Measurements from ENCODE around the gene TOR4A.

Gene TOR4A

GRCh38 chr9:137277329-137278041 lies at the start of gene TOR4A:
Gene TOR4A (plus strand): TSS chr9:137277726. CDS start chr9:137278690, 964 bp downstream.
- no peak for DNase-seq (ENCODE audit: low read depth)

- no peak for DNase-seq (ENCODE audit: low read depth)
Observed at GRCh38 chr9:137227853-137228505, 49.5 kb upstream of the TOR4A start.

GRCh38 chr9:137228506-137228967 lies 49.0 kb upstream of the TOR4A start:
- no peak for DNase-seq (ENCODE audit: low read depth)

- no peak for DNase-seq (ENCODE audit: low read depth)
Observed at GRCh38 chr9:137228968-137229896, 48.3 kb upstream of the TOR4A start.

- no peak for DNase-seq (ENCODE audit: low read depth)
Observed at GRCh38 chr9:137229903-137230704, 47.4 kb upstream of the TOR4A start.

- DNase-seq (ENCODE audit: low read depth), result no peak
Observed at GRCh38 chr9:137230705-137231371, 46.7 kb upstream of the TOR4A start, which contains the start of gene SLC34A3. Gene SLC34A3 (plus strand): TSS chr9:137230901. CDS start chr9:137231703, 802 bp downstream.

- no peak for DNase-seq (ENCODE audit: low read depth)
Observed at GRCh38 chr9:137231372-137232039, 46.0 kb upstream of the TOR4A start.

- no peak for DNase-seq (ENCODE audit: low read depth)
Observed at GRCh38 chr9:137232101-137232500, 45.4 kb upstream of the TOR4A start.

GRCh38 chr9:137232510-137232909 lies 45.0 kb upstream of the TOR4A start:
- DNase-seq (ENCODE audit: low read depth), result no peak

GRCh38 chr9:137233143-137233980 lies 44.2 kb upstream of the TOR4A start:
- DNase-seq (ENCODE audit: low read depth), result no peak

GRCh38 chr9:137234055-137234697 lies 43.4 kb upstream of the TOR4A start:
- DNase-seq (ENCODE audit: low read depth), result no peak

GRCh38 chr9:137234758-137235423 lies 42.6 kb upstream of the TOR4A start:
- DNase-seq (ENCODE audit: low read depth), result no peak

- DNase-seq (ENCODE audit: low read depth), result no peak
Observed at GRCh38 chr9:137235424-137236237, 41.9 kb upstream of the TOR4A start.

GRCh38 chr9:137236238-137236935 lies 41.1 kb upstream of the TOR4A start:
- peak; percentile 87 for DNase-seq (ENCODE audit: low read depth)

- DNase-seq (ENCODE audit: low read depth), result no peak
Observed at GRCh38 chr9:137236936-137237421, 40.5 kb upstream of the TOR4A start.

Data from stimulated activated CD8-positive, alpha-beta memory T cell treated with anti-CD3 and anti-CD28 coated beads, Interleukin-15, amount 100 ng/mL, for 1 hour (primary cell).